Measurements from ENCODE around the gene CRYBB1. TPM values are rescaled to one million over a fixed set of nuclear protein-coding genes. Genes with fewer than 3 reads are reported as not detected.

CRYBB1 gene
- total and polyA plus RNA-seq, 2 donors (not counting 3 experiments of a cell fraction or from before 2014, with no cell fraction given) = not detected

DNA sequence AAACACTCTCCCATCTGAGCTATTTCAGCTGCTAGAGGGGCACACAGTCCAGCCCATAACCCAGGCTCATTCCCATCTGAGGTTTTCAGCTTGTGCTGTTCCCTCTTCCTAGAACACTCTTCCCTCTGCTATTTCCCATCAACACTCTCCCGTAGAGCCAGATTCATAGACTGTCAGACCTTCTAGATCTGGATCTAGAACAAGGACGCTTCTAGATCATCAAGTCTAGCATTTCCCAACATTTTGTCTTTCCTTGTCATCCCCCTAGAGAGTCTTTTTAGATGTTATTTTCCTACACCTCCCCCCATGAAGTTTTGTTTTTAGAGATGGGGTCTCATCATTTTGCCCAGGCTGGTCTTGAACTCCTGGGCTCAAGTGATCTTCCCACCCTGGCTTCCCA lies 17.3 kb upstream of the CRYBB1 start:
- intact Hi-C loops (cut with micrococcal nuclease) = no loop called here
- DNase-seq (ENCODE audit: low read depth, low spot score) (no peak), FAIRE-seq (no peak)
- Histone ChIP-seq H3K27ac (ENCODE audit: insufficient read depth, low read depth, low read length) (no peak overlapping the region), H3K79me2 (ENCODE audit: control insufficient read depth, insufficient read depth, low read length) (no peaks in the 10 kb centered on the region), H3K4me3 (replicated peaks in 1 of 3; ENCODE audit: insufficient read depth in 1 of 3, low read depth in 1 of 3, low read length in 3 of 3) (no peak overlapping the region), H3K9ac (replicated peaks; ENCODE audit: extremely low read depth, insufficient read depth, low read length) (no peak overlapping the region), H3K9me1 (replicated peaks; ENCODE audit: control insufficient read depth, extremely low read depth, insufficient read depth, low read length) (no peaks in the 10 kb centered on the region), H4K20me1 (replicated peaks; ENCODE audit: control insufficient read depth, extremely low read depth, insufficient read depth, low read length) (no peaks in the 10 kb centered on the region), H3K4me2 (ENCODE audit: insufficient read depth, low read length) (no peak overlapping the region), H3K9me3 (replicated peaks; ENCODE audit: control insufficient read depth, insufficient read depth, low read length) (no peaks in the 10 kb centered on the region), H3K36me3 (ENCODE audit: control insufficient read depth in 2 of 2, extremely low read depth in 1 of 2, insufficient read depth in 2 of 2, low read length in 2 of 2) (no peaks in the 10 kb centered on the region), H2AFZ (ENCODE audit: low read depth, low read length) (no peak overlapping the region), H3K4me1 (ENCODE audit: control insufficient read depth, extremely low read depth, insufficient read depth, low read length) (peaks cover 8% of the 10 kb centered on the region), H3K27me3 (ENCODE audit: control insufficient read depth in 2 of 2, insufficient read depth in 2 of 2, low read length in 2 of 2) (no peaks in the 10 kb centered on the region)
- ChIA-PET CTCF (no interaction called here), POLR2A (no interaction called here)
- no peak for TF ChIP-seq MYC (IDR thresholded peaks at IDR 0.05; ENCODE audit: low read depth, low read length)
- TF ChIP-seq, protein P1, sequence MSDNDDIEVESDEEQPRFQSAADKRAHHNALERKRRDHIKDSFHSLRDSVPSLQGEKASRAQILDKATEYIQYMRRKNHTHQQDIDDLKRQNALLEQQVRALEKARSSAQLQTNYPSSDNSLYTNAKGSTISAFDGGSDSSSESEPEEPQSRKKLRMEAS (IDR thresholded peaks at IDR 0.05; ENCODE audit: insufficient read depth, insufficient read length) = no peak
- no peak for TF ChIP-seq EZH2 (IDR thresholded peaks at IDR 0.05; ENCODE audit: borderline replicate concordance, low read depth, low read length, severe bottlenecking)
- no TSS peak for BruUV-seq (replicated peaks)
- dilution Hi-C loops (cut with MboI; ENCODE audit: extremely low pct_ligation_motif_present, low sequenced_read_pairs) = no loop called here

DNA sequence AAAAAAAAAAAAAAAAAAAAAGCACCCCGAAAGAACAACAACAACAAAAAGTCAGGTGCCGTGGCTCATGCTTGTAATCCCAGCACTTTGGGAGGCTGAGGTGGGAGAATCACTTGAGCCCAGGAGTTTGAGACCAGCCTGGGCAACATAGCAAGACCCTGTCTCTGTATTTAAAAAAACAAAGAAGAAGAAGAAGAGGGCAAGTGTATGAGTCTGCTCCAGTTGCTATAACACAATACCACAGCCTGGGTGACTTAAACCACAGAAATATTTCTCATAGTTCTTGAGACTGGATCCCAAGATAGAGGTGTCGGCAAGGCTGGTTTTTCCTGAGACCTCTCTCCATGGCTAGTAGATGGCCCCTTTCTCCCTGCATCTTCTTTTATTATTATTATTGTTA lies 16.4 kb upstream of the CRYBB1 start:
- no peak overlapping the region for H2AFZ ChIP-seq (ENCODE audit: low read depth, low read length)
- DNase-seq (ENCODE audit: low read depth, low spot score) (no peak), FAIRE-seq (no peak)
- intact Hi-C loops (cut with micrococcal nuclease) (no loop called here), dilution Hi-C loops (cut with MboI; ENCODE audit: extremely low pct_ligation_motif_present, low sequenced_read_pairs) (no loop called here)
- BruUV-seq (replicated peaks) = no TSS peak
- H3K27me3 ChIP-seq (ENCODE audit: control insufficient read depth in 2 of 2, insufficient read depth in 2 of 2, low read length in 2 of 2) = no peaks in the 10 kb centered on the region
- H3K4me3 ChIP-seq (replicated peaks in 1 of 3; ENCODE audit: insufficient read depth in 1 of 3, low read depth in 1 of 3, low read length in 3 of 3) = no peak overlapping the region
- no peak overlapping the region for H3K4me2 ChIP-seq (ENCODE audit: insufficient read depth, low read length)
- H3K9me1 ChIP-seq (replicated peaks; ENCODE audit: control insufficient read depth, extremely low read depth, insufficient read depth, low read length) = no peaks in the 10 kb centered on the region
- no peak overlapping the region for H3K27ac ChIP-seq (ENCODE audit: insufficient read depth, low read depth, low read length)
- H3K9ac ChIP-seq (replicated peaks; ENCODE audit: extremely low read depth, insufficient read depth, low read length) = no peak overlapping the region
- H3K79me2 ChIP-seq (ENCODE audit: control insufficient read depth, insufficient read depth, low read length) = no peaks in the 10 kb centered on the region
- ChIA-PET POLR2A (no interaction called here), CTCF (interaction anchor here (1.6 kb wide), 1 partner anchor 17 kb away, joined by 3 read pairs; no protein-coding TSS in a partner anchor)
- no peaks in the 10 kb centered on the region for H4K20me1 ChIP-seq (replicated peaks; ENCODE audit: control insufficient read depth, extremely low read depth, insufficient read depth, low read length)
- H3K9me3 ChIP-seq (replicated peaks; ENCODE audit: control insufficient read depth, insufficient read depth, low read length) = no peaks in the 10 kb centered on the region
- peaks cover 8% of the 10 kb centered on the region for H3K4me1 ChIP-seq (ENCODE audit: control insufficient read depth, extremely low read depth, insufficient read depth, low read length)
- H3K36me3 ChIP-seq (ENCODE audit: control insufficient read depth in 2 of 2, extremely low read depth in 1 of 2, insufficient read depth in 2 of 2, low read length in 2 of 2) = no peaks in the 10 kb centered on the region
- no peak for TF ChIP-seq MYC (IDR thresholded peaks at IDR 0.05; ENCODE audit: low read depth, low read length)
- no peak for TF ChIP-seq GATA2 (IDR thresholded peaks at IDR 0.05; ENCODE audit: insufficient read depth, insufficient read length, low read depth, low read length)
- no peak for TF ChIP-seq POLR2A (IDR thresholded peaks at IDR 0.05; ENCODE audit: low read depth, low read length)
- TF ChIP-seq JUN (IDR thresholded peaks at IDR 0.05; ENCODE audit: borderline replicate concordance, insufficient read depth, insufficient read length, low read depth) = no peak
- TF ChIP-seq EZH2 (IDR thresholded peaks at IDR 0.05; ENCODE audit: borderline replicate concordance, low read depth, low read length, severe bottlenecking) = no peak
- TF ChIP-seq, protein P1 (IDR thresholded peaks at IDR 0.05; ENCODE audit: insufficient read depth, insufficient read length) = no peak
- TF ChIP-seq POLR2AphosphoS5 (IDR thresholded peaks at IDR 0.05; ENCODE audit: insufficient read depth, low read depth, low read length) = no peak
- no peak for TF ChIP-seq FOS (IDR thresholded peaks at IDR 0.05; ENCODE audit: borderline replicate concordance, insufficient read depth, low read length)
- TF ChIP-seq CTCF (IDR thresholded peaks at IDR 0.05; ENCODE audit: extremely low read depth in 1 of 2, insufficient read depth in 1 of 2, low read depth in 1 of 2, low read length in 2 of 2) = no peak

Data from endothelial cell of umbilical vein (primary cell).